H7 (cell line): ENCODE data around the gene CR1L. TPM values are rescaled to one million over a fixed set of nuclear protein-coding genes. Genes with fewer than 3 reads are reported as not detected.
"Not testable (repeated sequence)": the region's sequence is repeated elsewhere in the genome, so short reads cannot be mapped to it uniquely, and the experiment has no call there.

Experiments used
- DNase-seq: peaks from one replicate; pipeline ENCODE4 v3.0.0; 2012
- H3K27me3 ChIP-seq: 2 replicates; pipeline ENCODE4 v1.6.0; 2011; ENCODE audit warnings: mild to moderate bottlenecking, low read length; ENCODE audit not compliant: control insufficient read depth, insufficient read depth
- H3K36me3 ChIP-seq: replicated peaks from 2 replicates; pipeline ENCODE4 v1.5.1; 2011; ENCODE audit warnings: low read length; ENCODE audit not compliant: control insufficient read depth, insufficient read depth
- H3K4me3 ChIP-seq: 2 replicates; pipeline ENCODE4 v1.5.1; 2011; ENCODE audit warnings: low read depth, mild to moderate bottlenecking, control low read depth, low read length, moderate library complexity; ENCODE audit not compliant: insufficient read depth
- total RNA-seq: library from RNA; depleted of rRNA; stranded (reverse); fragments of >200 nt; shearing (Covaris generic); gene quantifications from 2 replicates; pipeline ENCODE4 v1.2.3, GENCODE V29; 2014

Gene CR1L
- total RNA-seq, 1 experiment from 2014 or later: not detected

GRCh38 chr1:207738158-207738659 is 93.3 kb downstream of the CR1L start:
- DNase-seq, H3K27me3 ChIP-seq, H3K36me3 ChIP-seq, H3K4me3 ChIP-seq: not testable (repeated sequence)

- no peak for DNase-seq
- Histone ChIP-seq H3K4me3 (no peak overlapping the region), H3K36me3 (no peaks in the 10 kb centered on the region)
Measured at GRCh38 chr1:207740207-207740606, 95.3 kb downstream of the CR1L start.

GRCh38 chr1:207742850-207743555 is 98.1 kb downstream of the CR1L start:
- DNase-seq: no peak
- Histone ChIP-seq H3K4me3 (no peak overlapping the region), H3K36me3 (no peaks in the 10 kb centered on the region), H3K27me3 (no peaks in the 10 kb centered on the region)

More at GRCh38 chr1:207740207-207740606, 95.3 kb downstream of the CR1L start:
- no peaks in the 10 kb centered on the region for H3K27me3 ChIP-seq

GRCh38 chr1:207744000-207744534 is 99.1 kb downstream of the CR1L start:
- no peak for DNase-seq

GRCh38 chr1:207745285-207745684 is 100.4 kb downstream of the CR1L start:
- Histone ChIP-seq H3K4me3 (no peak overlapping the region), H3K36me3 (no peaks in the 10 kb centered on the region), H3K27me3 (no peaks in the 10 kb centered on the region)
- no peak for DNase-seq

More at GRCh38 chr1:207744000-207744534, 99.1 kb downstream of the CR1L start:
- H3K27me3 ChIP-seq: no peaks in the 10 kb centered on the region
- no peak overlapping the region for H3K4me3 ChIP-seq
- no peaks in the 10 kb centered on the region for H3K36me3 ChIP-seq

GRCh38 chr1:207745839-207746767 is 101.2 kb downstream of the CR1L start:
- Histone ChIP-seq H3K27me3 (no peaks in the 10 kb centered on the region), H3K4me3 (no peak overlapping the region), H3K36me3 (no peaks in the 10 kb centered on the region)
- DNase-seq: no peak

- H3K36me3 ChIP-seq: no peaks in the 10 kb centered on the region
- no peaks in the 10 kb centered on the region for H3K27me3 ChIP-seq
- H3K4me3 ChIP-seq: no peak overlapping the region
- peak; percentile 16 for DNase-seq
Measured at GRCh38 chr1:207747627-207748492, 102.9 kb downstream of the CR1L start.

GRCh38 chr1:207748737-207749528 is 104.0 kb downstream of the CR1L start:
- Histone ChIP-seq H3K36me3 (no peaks in the 10 kb centered on the region), H3K27me3 (no peaks in the 10 kb centered on the region), H3K4me3 (no peak overlapping the region)
- DNase-seq: no peak

- no peak overlapping the region; the same call in 1 of the 2 replicates for H3K4me3 ChIP-seq
- DNase-seq: no peak
- H3K36me3 ChIP-seq: no peaks in the 10 kb centered on the region
- no peaks in the 10 kb centered on the region for H3K27me3 ChIP-seq
Measured at GRCh38 chr1:207750631-207751305, 105.8 kb downstream of the CR1L start.

GRCh38 chr1:207751463-207751789 is 106.5 kb downstream of the CR1L start:
- not testable (repeated sequence) for DNase-seq, H3K27me3 ChIP-seq, H3K36me3 ChIP-seq
- peak overlapping the region; percentile 98 for H3K4me3 ChIP-seq

- peaks cover 3% of the 10 kb centered on the region for H3K36me3 ChIP-seq
- peak; percentile 95 for DNase-seq
- H3K4me3 ChIP-seq: peak within 1 kb of the TSS; percentile 98
- H3K27me3 ChIP-seq: no peaks in the 10 kb centered on the region
Measured at GRCh38 chr1:207751790-207752455, 107.0 kb downstream of the CR1L start, which contains the start of gene CD46. CD46 (plus strand) TSS chr1:207752054; CDS start chr1:207752213, 159 bp downstream.

- Histone ChIP-seq H3K36me3 (peaks cover 4% of the 10 kb centered on the region), H3K27me3 (no peaks in the 10 kb centered on the region), H3K4me3 (peak overlapping the region; percentile 98)
- peak; percentile 16 for DNase-seq
Measured at GRCh38 chr1:207752456-207752998, 107.6 kb downstream of the CR1L start.
